ENCODE data around the gene TIMP1.

DNA sequence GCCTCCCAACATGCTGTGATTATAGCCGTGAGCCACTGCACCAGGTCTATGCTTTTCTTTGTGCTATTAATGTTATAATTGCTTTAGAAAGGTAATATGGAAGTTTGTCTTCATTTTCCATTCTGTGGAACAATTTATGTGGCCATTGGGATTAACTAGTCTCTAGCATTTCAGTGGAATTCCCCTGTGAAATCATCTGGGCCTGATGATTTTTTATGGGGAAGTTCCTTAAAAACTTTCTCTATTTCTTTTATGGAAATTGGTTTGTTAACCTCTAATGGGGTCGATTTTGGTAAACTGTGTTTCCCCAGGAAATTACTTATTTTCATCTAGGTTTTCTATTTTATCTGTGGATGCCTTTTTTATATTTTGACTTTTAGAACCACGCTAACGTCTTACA lies 11.3 kb downstream of the TIMP1 start:
- TF ChIP-seq, protein P1, sequence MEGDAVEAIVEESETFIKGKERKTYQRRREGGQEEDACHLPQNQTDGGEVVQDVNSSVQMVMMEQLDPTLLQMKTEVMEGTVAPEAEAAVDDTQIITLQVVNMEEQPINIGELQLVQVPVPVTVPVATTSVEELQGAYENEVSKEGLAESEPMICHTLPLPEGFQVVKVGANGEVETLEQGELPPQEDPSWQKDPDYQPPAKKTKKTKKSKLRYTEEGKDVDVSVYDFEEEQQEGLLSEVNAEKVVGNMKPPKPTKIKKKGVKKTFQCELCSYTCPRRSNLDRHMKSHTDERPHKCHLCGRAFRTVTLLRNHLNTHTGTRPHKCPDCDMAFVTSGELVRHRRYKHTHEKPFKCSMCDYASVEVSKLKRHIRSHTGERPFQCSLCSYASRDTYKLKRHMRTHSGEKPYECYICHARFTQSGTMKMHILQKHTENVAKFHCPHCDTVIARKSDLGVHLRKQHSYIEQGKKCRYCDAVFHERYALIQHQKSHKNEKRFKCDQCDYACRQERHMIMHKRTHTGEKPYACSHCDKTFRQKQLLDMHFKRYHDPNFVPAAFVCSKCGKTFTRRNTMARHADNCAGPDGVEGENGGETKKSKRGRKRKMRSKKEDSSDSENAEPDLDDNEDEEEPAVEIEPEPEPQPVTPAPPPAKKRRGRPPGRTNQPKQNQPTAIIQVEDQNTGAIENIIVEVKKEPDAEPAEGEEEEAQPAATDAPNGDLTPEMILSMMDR (IDR thresholded peaks at IDR 0.05; ENCODE audit: insufficient read depth, low read depth, low read length) = no peak
- TF ChIP-seq EZH2 (IDR thresholded peaks at IDR 0.05; ENCODE audit: insufficient read depth, low read length) = no peak

All from astrocyte (in vitro differentiated cells and primary cell).